ENCODE results near the gene FOXO1. TPM values are rescaled to one million over a fixed set of nuclear protein-coding genes. Genes with fewer than 3 reads are reported as not detected.

FOXO1 gene
- total and polyA plus RNA-seq, 5 donors from 2014 or later = 45.5 to 119 (median 82.2) TPM

DNA sequence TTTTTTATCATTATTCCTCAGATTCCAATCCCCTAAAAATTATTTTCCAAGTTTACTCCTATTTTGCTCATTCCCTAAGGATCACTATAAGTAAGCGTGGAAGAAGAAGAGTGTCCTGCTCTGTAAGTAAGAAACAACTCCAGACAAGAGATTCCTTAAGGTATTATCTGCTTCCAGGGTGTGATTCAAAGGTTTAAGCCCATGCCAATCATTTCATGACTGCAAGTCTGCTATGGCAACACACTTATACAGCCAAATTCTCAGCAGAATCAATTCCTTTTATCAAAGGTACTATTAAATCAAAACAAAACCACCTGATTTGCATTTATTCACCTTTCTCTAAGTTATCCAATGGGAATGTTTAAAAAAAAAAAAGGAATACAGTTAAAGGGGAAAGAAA, 43.7 kb downstream of the FOXO1 start:
- no peaks in the 10 kb centered on the region for H3K9me3 Mint-ChIP-seq

DNA sequence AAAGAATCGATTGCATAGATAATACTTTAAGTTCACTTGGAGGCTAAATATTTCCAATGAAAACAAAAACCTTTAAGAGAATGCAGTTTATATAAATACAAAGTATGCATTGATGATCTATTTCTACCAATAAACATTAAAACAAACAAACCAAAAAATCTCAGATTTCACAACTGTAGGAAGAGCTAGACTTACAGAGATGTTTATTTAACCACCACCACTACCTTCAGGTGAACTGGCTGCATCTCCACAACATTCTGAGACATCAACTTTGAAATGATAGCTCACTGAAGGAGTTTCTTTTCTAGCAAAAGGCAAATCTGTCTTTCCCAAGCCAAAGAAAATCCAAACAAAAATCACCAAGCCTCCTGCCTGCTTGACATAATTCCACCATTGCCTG, 44.2 kb downstream of the FOXO1 start:
- H3K27me3 ChIP-seq (ENCODE audit: control insufficient read depth, insufficient read depth, low read length) = no peaks in the 10 kb centered on the region
- peaks cover 7% of the 10 kb centered on the region for H3K36me3 ChIP-seq (ENCODE audit: control insufficient read depth, insufficient read depth, low read length)
- ATAC-seq (ENCODE audit: low read depth in 2 of 2) = no peak
- Mint-ChIP-seq H3K36me3 (peaks cover 12% of the 10 kb centered on the region), H3K4me3 (peak overlapping the region in 3 of 4 donors; percentile 36 to 71 (median 41)), H3K27ac (peak overlapping the region; percentile 63 to 87 (median 66)), H3K4me1 (peaks cover 57 to 95% (median 79%) of the 10 kb centered on the region in 4 donors), H3K27me3 (no peaks in the 10 kb centered on the region), H3K9me3 (no peaks in the 10 kb centered on the region)
- no peak for DNase-seq
- no peaks in the 10 kb centered on the region for H3K9me3 ChIP-seq (ENCODE audit: control insufficient read depth in 2 of 2, low read length in 2 of 2)
- peaks cover 95% of the 10 kb centered on the region for H3K4me1 ChIP-seq (ENCODE audit: control insufficient read depth, insufficient read depth, low read length, poor library complexity, severe bottlenecking)
- H3K27ac ChIP-seq (ENCODE audit: insufficient read depth, low read length, poor library complexity, severe bottlenecking) = peak overlapping the region; percentile 38
- peak overlapping the region; percentile 45 for H3K4me3 ChIP-seq (ENCODE audit: low read depth, low read length)

More for the DNA sequence above, 43.7 kb downstream of the FOXO1 start:
- H3K27me3 Mint-ChIP-seq = no peaks in the 10 kb centered on the region
- H3K27ac Mint-ChIP-seq = peak overlapping the region; percentile 63 to 87 (median 66)
- Histone ChIP-seq H3K9me3 (ENCODE audit: control insufficient read depth in 2 of 2, low read length in 2 of 2) (no peaks in the 10 kb centered on the region), H3K27me3 (ENCODE audit: control insufficient read depth, insufficient read depth, low read length) (no peaks in the 10 kb centered on the region), H3K4me3 (ENCODE audit: low read depth, low read length) (peak overlapping the region; percentile 45), H3K27ac (ENCODE audit: insufficient read depth, low read length, poor library complexity, severe bottlenecking) (no peak overlapping the region), H3K4me1 (ENCODE audit: control insufficient read depth, insufficient read depth, low read length, poor library complexity, severe bottlenecking) (peaks cover 92% of the 10 kb centered on the region), H3K36me3 (ENCODE audit: control insufficient read depth, insufficient read depth, low read length) (peaks cover 7% of the 10 kb centered on the region)
- peak overlapping the region; percentile 41 to 71 (median 58) for H3K4me3 Mint-ChIP-seq
- DNase-seq (no peak), ATAC-seq (ENCODE audit: low read depth in 2 of 2) (no peak)
- peaks cover 58 to 95% (median 79%) of the 10 kb centered on the region in 4 donors for H3K4me1 Mint-ChIP-seq
- H3K36me3 Mint-ChIP-seq = peaks cover 14% of the 10 kb centered on the region

DNA sequence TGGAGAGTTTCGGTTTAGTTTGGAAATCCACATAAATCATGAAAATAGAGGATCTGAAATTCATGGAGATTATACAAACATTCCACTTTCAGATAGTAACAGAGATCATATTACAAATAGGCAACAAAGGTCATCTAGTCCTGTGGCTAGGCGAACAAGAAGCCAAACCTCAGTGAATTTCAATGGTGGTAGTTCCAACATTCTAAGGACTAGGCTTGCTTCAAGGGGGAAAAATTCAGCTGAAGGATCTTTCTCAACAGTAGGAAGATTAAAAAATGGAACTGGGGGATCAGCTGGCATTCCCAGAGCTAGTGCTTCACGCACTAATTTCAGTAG, 47.0 kb downstream of the FOXO1 start:
- Histone ChIP-seq H3K27me3 (ENCODE audit: control insufficient read depth, insufficient read depth, low read length) (no peaks in the 10 kb centered on the region), H3K4me1 (ENCODE audit: control insufficient read depth, insufficient read depth, low read length, poor library complexity, severe bottlenecking) (peaks cover 96% of the 10 kb centered on the region), H3K27ac (ENCODE audit: insufficient read depth, low read length, poor library complexity, severe bottlenecking) (peak overlapping the region; percentile 54), H3K4me3 (ENCODE audit: low read depth, low read length) (peak overlapping the region; percentile 59), H3K36me3 (ENCODE audit: control insufficient read depth, insufficient read depth, low read length) (peaks cover 3% of the 10 kb centered on the region), H3K9me3 (ENCODE audit: control insufficient read depth in 2 of 2, low read length in 2 of 2) (no peaks in the 10 kb centered on the region)
- Mint-ChIP-seq H3K4me1 (peaks cover 56 to 96% (median 82%) of the 10 kb centered on the region in 4 donors), H3K27ac (peak overlapping the region; percentile 90 to 96 (median 95)), H3K36me3 (peaks cover 14% of the 10 kb centered on the region), H3K9me3 (no peaks in the 10 kb centered on the region), H3K4me3 (peak overlapping the region; percentile 59 to 73 (median 63)), H3K27me3 (no peaks in the 10 kb centered on the region)
- ATAC-seq (ENCODE audit: low read depth in 2 of 2) = no peak
- no peak for DNase-seq

DNA sequence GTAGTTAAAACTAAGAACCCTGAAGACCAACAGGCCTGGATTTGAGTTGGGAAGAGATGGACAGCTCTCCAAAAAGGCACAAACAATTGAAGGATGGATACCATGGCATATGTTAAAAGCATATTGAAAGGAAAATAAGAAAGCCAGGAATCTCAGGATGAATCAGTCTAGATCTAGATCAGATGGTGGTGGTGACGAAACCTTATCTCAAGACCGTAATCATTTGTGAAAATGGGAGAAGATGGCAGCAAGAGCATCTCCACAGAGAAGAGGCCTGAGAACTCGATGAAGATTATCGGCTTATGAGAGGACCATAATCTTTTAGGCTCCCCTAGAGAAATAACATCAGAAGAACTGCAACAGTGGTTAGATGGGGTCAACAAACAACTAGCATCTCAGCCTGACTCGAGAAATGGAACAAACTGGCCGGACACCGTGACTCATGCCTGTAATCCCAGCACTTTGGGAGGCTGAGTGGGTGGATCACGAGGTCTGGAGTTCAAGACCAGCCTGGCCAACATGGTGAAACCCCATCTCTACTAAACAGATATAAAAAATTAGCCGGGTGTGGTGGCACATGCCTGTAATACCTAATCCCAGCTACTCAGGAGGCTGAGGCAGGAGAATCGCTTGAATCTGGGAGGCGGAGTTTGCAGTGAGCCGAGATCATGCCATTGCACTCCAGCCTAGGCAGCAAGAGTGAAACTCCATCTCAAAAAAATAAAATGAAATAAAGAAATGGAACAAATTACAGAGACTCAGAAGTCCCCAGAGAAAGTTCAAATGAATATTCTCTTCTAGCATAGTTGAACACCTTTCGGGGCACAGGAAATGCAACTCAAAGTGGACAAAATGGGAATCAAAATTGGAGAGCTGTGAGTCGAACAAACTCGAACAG, 47.6 kb downstream of the FOXO1 start:
- Mint-ChIP-seq H3K4me3 (peak overlapping the region; percentile 59 to 73 (median 63)), H3K27ac (peak overlapping the region; percentile 90 to 96 (median 95)), H3K9me3 (no peaks in the 10 kb centered on the region), H3K36me3 (peaks cover 14% of the 10 kb centered on the region), H3K27me3 (no peaks in the 10 kb centered on the region), H3K4me1 (peaks cover 52 to 97% (median 81%) of the 10 kb centered on the region in 4 donors)
- DNase-seq = no peak
- H3K27me3 ChIP-seq (ENCODE audit: control insufficient read depth, insufficient read depth, low read length) = no peaks in the 10 kb centered on the region
- peaks cover 96% of the 10 kb centered on the region for H3K4me1 ChIP-seq (ENCODE audit: control insufficient read depth, insufficient read depth, low read length, poor library complexity, severe bottlenecking)
- H3K9me3 ChIP-seq (ENCODE audit: control insufficient read depth in 2 of 2, low read length in 2 of 2) = no peaks in the 10 kb centered on the region
- peak overlapping the region; percentile 59 for H3K4me3 ChIP-seq (ENCODE audit: low read depth, low read length)
- no peak for ATAC-seq (ENCODE audit: low read depth in 2 of 2)
- H3K36me3 ChIP-seq (ENCODE audit: control insufficient read depth, insufficient read depth, low read length) = peaks cover 3% of the 10 kb centered on the region
- H3K27ac ChIP-seq (ENCODE audit: insufficient read depth, low read length, poor library complexity, severe bottlenecking) = peak overlapping the region; percentile 54

DNA sequence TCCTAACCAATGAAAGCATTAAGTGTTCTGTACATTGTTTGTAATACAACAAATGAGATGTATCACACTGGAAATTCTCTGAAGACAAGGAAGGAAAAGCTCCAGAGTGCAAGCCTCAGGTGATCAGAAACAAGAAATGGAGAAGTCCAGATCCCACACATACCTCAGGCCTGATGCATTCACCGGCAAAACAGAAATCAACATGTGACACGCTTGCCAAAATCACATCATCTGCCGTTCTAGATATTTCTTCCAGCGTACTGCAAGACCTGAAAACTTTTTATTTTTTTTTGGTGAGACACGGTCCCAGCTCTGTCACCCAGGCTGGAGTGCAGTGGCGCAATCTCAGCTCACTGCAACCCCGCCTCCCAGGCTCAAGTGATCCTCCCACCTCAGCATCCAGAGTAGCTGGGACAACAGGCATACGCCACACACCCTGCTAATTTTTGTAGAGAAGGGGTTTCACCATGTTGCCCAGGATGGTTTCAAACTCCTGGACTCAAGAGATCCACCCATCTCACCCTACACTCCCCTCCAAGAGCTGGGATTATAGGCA, 48.6 kb downstream of the FOXO1 start:
- H3K9me3 Mint-ChIP-seq = no peaks in the 10 kb centered on the region
- ATAC-seq (ENCODE audit: low read depth in 2 of 2) (no peak), DNase-seq (no peak)
- Histone ChIP-seq H3K27me3 (ENCODE audit: control insufficient read depth, insufficient read depth, low read length) (no peaks in the 10 kb centered on the region), H3K4me3 (ENCODE audit: low read depth, low read length) (peak overlapping the region; percentile 59), H3K9me3 (ENCODE audit: control insufficient read depth in 2 of 2, low read length in 2 of 2) (no peaks in the 10 kb centered on the region), H3K4me1 (ENCODE audit: control insufficient read depth, insufficient read depth, low read length, poor library complexity, severe bottlenecking) (peaks cover 96% of the 10 kb centered on the region), H3K36me3 (ENCODE audit: control insufficient read depth, insufficient read depth, low read length) (peaks cover 3% of the 10 kb centered on the region), H3K27ac (ENCODE audit: insufficient read depth, low read length, poor library complexity, severe bottlenecking) (peak overlapping the region; percentile 92)
- H3K27me3 Mint-ChIP-seq = no peaks in the 10 kb centered on the region
- H3K36me3 Mint-ChIP-seq = peaks cover 14% of the 10 kb centered on the region
- H3K4me3 Mint-ChIP-seq = peak overlapping the region; percentile 56 to 73 (median 60)
- peak overlapping the region; percentile 90 to 96 (median 95) for H3K27ac Mint-ChIP-seq
- H3K4me1 Mint-ChIP-seq = peaks cover 54 to 98% (median 83%) of the 10 kb centered on the region in 4 donors

DNA sequence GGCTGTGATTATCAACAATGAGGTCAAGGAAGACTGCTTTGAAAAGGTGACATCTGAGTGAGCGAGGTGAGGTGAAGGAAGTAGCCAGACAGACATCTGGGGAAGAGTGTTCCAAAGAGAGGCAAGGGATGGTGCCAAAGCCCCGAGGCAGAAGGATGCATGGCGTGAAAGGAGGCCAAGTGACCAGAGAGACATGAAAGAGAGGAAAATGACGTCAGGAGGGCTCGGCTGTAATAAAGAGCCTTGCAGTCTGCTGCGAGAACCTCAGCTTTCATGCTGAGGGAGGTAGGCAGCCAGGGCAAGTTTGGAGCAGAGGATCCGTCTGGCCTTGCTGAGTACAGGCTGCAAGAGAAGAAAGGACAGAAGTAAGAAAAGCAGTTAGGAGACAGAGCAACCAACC, 50.8 kb downstream of the FOXO1 start:
- no peaks in the 10 kb centered on the region for H3K27me3 Mint-ChIP-seq
- Histone ChIP-seq H3K4me1 (ENCODE audit: control insufficient read depth, insufficient read depth, low read length, poor library complexity, severe bottlenecking) (peaks cover 100% of the 10 kb centered on the region), H3K9me3 (ENCODE audit: control insufficient read depth in 2 of 2, low read length in 2 of 2) (no peaks in the 10 kb centered on the region), H3K36me3 (ENCODE audit: control insufficient read depth, insufficient read depth, low read length) (no peaks in the 10 kb centered on the region), H3K27me3 (ENCODE audit: control insufficient read depth, insufficient read depth, low read length) (no peaks in the 10 kb centered on the region), H3K27ac (ENCODE audit: insufficient read depth, low read length, poor library complexity, severe bottlenecking) (peak overlapping the region; percentile 92), H3K4me3 (ENCODE audit: low read depth, low read length) (peak overlapping the region; percentile 42)
- H3K4me3 Mint-ChIP-seq = peak overlapping the region; percentile 62 to 92 (median 78)
- peaks cover 20% of the 10 kb centered on the region for H3K36me3 Mint-ChIP-seq
- H3K4me1 Mint-ChIP-seq = peaks cover 52 to 99% (median 87%) of the 10 kb centered on the region in 4 donors
- ATAC-seq (ENCODE audit: low read depth in 2 of 2) = no peak
- no peak for DNase-seq
- no peaks in the 10 kb centered on the region for H3K9me3 Mint-ChIP-seq
- H3K27ac Mint-ChIP-seq = peak overlapping the region; percentile 90 to 99 (median 95)

DNA sequence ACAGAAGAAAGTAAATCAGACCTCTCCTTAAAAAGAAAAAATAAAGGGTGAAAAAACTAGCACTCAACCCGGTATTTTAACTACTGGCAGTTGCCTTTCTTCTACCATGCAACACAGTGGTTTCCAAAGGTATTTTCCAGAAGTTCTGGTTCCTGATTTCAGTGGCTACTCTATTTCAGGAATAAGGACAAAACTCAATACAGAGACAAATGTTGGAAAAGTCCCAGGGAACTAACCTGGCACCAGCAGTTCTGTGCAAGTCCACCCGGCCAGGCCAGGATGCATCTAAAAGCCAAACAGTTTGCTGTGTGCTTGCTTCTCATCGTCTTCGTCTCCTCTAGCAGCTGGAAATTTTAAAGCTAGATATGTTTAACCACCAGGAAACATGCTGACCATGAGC, 52.5 kb downstream of the FOXO1 start:
- Histone ChIP-seq H3K36me3 (ENCODE audit: control insufficient read depth, insufficient read depth, low read length) (no peaks in the 10 kb centered on the region), H3K27me3 (ENCODE audit: control insufficient read depth, insufficient read depth, low read length) (no peaks in the 10 kb centered on the region), H3K9me3 (ENCODE audit: control insufficient read depth in 2 of 2, low read length in 2 of 2) (no peaks in the 10 kb centered on the region), H3K4me3 (ENCODE audit: low read depth, low read length) (peak overlapping the region; percentile 84), H3K27ac (ENCODE audit: insufficient read depth, low read length, poor library complexity, severe bottlenecking) (peak overlapping the region; percentile 92), H3K4me1 (ENCODE audit: control insufficient read depth, insufficient read depth, low read length, poor library complexity, severe bottlenecking) (peaks cover 99% of the 10 kb centered on the region)
- DNase-seq = no peak
- peak overlapping the region; percentile 89 to 99 (median 95) for H3K27ac Mint-ChIP-seq
- peaks cover 37 to 96% (median 78%) of the 10 kb centered on the region in 4 donors for H3K4me1 Mint-ChIP-seq
- no peaks in the 10 kb centered on the region for H3K9me3 Mint-ChIP-seq
- no peak for ATAC-seq (ENCODE audit: low read depth in 2 of 2)
- H3K36me3 Mint-ChIP-seq = peaks cover 25% of the 10 kb centered on the region
- H3K27me3 Mint-ChIP-seq = no peaks in the 10 kb centered on the region
- H3K4me3 Mint-ChIP-seq = peak overlapping the region; percentile 70 to 93 (median 84)

Data from CD4-positive, CD25-positive, alpha-beta regulatory T cell (primary cell).